T-helper 1 cell treated with Interleukin-12 subunit alpha and Interleukin-12 subunit beta and Interleukin-4 antibody, amounts not matched to agents 30 μg/mL and 1 μg/mL, for 36 hours (primary cell): ENCODE results near the gene STK24.

Experiments
- H3K27ac Mint-ChIP-seq: one replicate; pipeline ENCODE4 v1.8.0; 2021; ENCODE audit warnings: mild to moderate bottlenecking, mixed read lengths
- H3K27me3 Mint-ChIP-seq: one replicate; pipeline ENCODE4 v1.8.0; 2021; ENCODE audit warnings: low read depth, mixed read lengths
- H3K36me3 Mint-ChIP-seq: one replicate; pipeline ENCODE4 v1.8.0; 2021; ENCODE audit warnings: low read depth, mixed read lengths
- H3K4me1 Mint-ChIP-seq: one replicate; pipeline ENCODE4 v1.8.0; 2021; ENCODE audit warnings: low read depth, mixed read lengths
- H3K4me3 Mint-ChIP-seq: one replicate; pipeline ENCODE4 v1.8.0; 2021; ENCODE audit warnings: mild to moderate bottlenecking, moderate library complexity, mixed read lengths
- H3K9me3 Mint-ChIP-seq: one replicate; pipeline ENCODE4 v1.8.0; 2021; ENCODE audit warnings: mixed read lengths

STK24 gene

DNA sequence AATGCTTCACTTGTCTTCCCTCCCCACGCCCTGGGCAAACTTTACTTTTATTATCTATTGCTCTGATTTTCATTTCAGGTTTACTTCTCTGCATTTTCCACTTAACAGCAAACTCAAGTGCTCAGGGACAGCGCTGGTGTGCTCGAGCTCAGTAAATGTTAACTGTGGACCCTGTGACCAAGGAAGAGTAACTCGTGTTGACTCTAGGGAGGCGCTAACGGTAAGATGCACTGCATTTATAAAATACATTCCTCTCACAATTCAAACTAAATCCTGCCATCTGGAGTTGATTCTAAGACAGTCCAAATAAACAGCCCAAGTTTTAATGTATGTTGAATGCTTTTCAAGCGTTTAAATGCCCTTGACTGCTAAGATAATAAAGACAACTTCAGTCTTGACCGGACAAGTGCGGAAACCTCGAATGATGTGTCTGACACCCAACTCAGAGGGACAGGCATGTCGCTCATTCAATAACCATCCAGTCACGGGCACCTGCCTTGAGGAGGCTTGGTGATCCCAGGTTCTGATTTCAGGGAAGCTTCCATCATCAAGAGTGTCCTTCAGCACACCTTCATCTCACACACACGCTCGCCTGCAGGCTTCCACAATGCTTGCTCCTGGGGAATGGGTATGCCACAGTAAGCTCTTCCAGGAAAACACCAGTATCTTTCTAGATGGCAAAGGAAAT is 93.2 kb downstream of the STK24 start:
- Mint-ChIP-seq H3K27ac (peak overlapping the region; percentile 6), H3K4me1 (peaks cover 54% of the 10 kb centered on the region), H3K36me3 (peaks cover 19% of the 10 kb centered on the region), H3K9me3 (no peaks in the 10 kb centered on the region), H3K27me3 (no peaks in the 10 kb centered on the region), H3K4me3 (no peak overlapping the region)

DNA sequence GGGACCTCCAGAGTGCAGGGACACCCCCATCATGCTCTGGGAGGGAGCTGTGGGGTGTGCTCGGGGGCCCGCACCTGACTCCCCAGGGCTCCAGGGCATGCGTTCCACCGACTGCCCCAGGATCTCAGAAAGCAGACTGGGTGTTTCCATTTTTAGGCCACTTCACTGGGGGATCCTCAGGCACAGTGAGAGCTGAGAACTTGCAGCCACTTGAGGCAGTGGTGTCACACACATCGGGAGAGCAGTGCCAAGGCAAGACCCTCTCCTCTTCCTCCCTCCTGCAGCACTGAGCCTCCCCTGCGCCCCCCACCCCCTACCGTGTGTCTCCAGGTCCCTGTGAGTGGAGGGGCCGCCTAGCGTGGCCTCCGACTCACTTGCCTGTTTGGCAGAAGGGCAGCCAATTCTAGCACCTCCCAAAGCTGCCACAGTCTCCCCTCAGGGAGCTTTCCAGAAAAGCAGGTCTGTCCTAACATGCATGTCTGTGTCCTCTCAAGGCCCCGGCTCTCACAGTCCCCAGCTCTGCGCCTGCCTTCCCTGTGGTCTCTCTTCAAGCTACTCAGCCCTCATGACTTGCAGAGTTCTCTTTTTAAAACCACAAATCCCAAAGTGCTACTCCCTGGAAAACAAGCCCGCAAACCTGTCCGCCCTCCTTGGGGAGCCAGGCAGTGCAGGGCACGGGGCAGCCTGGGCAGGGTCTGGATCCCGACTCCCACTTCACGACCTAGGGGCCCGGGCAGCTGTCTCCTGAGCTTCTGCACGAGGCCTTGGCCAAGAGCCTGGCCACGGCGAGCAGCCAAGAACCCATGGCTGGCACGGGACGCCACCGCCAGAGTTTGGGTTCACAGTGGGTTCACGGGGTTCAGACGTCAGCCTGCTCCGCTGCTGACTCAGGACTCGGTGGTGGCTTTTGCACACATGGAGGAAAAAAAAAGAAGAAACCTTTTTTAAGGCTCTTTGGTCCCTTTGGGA is 94.1 kb downstream of the STK24 start:
- Mint-ChIP-seq H3K4me3 (no peak overlapping the region), H3K27ac (no peak overlapping the region), H3K27me3 (no peaks in the 10 kb centered on the region), H3K9me3 (no peaks in the 10 kb centered on the region), H3K36me3 (peaks cover 24% of the 10 kb centered on the region), H3K4me1 (peaks cover 60% of the 10 kb centered on the region)

DNA sequence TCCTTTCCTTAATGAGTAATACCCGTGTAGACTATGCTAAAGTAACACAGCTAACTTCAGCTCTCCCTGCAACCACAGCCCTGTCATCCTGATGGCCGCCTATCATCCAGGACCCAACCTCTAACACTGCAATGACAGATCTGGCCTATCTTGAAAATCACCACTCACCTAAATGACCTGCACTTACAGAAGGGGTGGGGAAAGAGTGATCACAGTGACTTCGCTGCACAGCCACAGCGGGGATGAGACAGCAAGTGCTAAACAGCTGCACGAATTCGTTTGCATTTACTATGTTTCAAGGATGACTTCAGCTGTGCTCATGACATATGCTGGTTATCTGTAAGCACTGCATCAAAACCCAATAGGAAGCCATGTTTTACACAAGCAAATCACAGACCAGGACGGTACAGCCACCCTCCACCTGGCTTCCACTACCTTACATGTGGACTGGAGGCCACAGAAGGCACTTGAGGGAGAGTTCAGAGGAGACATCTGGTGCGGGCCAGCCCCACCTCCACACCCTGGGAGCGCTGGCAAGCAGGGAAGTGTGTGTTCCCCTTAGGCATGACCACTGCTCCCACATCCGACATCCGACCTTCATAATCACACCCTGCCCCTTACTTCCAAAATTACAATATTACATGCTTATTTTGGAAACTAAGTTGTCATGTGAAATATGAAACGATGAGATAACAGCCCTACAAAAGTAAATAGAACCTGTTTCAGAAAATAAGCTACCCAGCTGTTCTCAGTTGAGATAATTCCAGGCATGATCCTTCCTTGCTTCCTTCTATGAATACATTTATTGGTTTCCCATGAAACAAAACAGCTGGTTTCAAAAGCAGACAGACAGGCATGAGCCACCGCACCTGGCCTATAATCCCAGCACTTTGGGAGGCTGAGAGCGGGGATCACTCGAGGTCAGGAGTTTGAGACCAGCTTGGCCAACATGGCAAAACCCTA is 95.7 kb downstream of the STK24 start:
- Mint-ChIP-seq H3K27me3 (no peaks in the 10 kb centered on the region), H3K4me3 (peak overlapping the region; percentile 16), H3K4me1 (peaks cover 63% of the 10 kb centered on the region), H3K36me3 (peaks cover 28% of the 10 kb centered on the region), H3K9me3 (no peaks in the 10 kb centered on the region), H3K27ac (peak overlapping the region; percentile 43)

DNA sequence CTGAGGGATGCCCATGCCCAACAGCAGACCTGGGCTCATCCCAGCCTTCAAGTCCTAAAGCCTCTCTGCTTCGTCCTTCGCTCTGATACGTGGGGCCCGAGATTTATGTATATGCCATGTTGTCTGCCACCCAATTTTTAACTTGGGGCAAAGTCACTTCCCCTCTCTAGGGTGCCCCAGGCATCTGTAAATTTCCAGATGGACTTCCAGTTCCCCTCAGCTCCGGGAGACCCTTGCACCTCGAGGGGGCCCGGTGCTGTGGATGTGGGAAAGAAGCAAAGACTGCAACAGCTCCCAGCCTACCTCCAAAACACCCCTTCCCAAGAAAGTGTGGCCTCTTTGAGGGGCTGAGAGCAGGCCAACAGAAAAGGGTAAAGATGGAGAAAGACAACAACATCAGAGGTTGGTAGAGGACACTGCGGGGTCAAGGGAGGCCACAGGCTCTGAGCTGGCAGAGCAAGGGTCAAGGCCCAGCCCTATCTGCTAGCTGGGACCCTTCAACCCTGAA is 97.4 kb downstream of the STK24 start:
- peaks cover 25% of the 10 kb centered on the region for H3K36me3 Mint-ChIP-seq
- H3K4me1 Mint-ChIP-seq, result peaks cover 57% of the 10 kb centered on the region
- H3K27me3 Mint-ChIP-seq, result no peaks in the 10 kb centered on the region
- no peak overlapping the region for H3K27ac Mint-ChIP-seq
- H3K4me3 Mint-ChIP-seq, result no peak overlapping the region
- H3K9me3 Mint-ChIP-seq, result no peaks in the 10 kb centered on the region

DNA sequence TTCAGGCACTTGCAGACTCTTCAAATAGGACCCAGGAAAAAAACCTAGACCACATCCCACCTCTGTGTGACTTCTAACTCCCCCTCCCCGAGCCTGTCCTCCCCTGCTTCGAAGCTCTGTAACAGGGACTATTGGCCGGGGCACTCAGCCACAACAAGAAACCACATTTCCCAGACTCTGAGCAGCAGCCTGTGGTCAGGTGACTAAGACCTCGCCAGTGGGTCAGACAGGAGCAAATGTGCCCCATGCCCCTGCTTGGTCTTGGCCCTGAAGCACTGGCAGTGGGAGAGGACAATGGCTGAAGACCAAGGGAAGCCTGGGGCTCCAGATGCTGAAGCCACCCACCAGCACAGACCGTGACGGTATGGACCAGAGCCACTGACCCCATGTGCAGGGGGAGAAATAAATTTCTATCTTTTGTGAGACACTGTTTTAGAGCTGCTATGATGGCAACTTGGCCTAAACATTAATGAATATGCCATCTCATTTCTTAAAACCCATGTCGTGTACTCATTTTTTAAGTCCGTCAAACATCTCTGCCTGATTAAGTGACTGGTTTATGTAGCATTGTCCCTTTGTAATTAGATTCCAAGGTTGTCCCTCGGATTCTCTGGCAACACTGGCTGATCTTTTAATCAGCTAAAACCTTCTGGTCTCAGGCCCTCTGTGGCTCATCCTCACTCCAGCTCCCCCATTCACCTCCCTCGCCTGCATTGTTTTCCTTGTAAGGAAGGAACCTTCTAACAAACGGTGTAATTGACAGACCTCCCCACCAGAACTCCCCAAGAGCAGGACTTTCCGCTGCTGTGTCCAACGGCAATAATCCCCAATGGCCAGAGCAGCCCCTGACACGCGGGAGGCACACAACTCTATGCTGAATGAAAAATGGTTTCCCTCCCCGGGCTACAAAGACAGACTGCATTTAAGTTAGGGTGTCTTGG is 98.4 kb downstream of the STK24 start:
- Mint-ChIP-seq H3K4me3 (peak overlapping the region; percentile 63), H3K36me3 (peaks cover 35% of the 10 kb centered on the region), H3K27ac (peak overlapping the region; percentile 71), H3K27me3 (no peaks in the 10 kb centered on the region), H3K9me3 (no peaks in the 10 kb centered on the region), H3K4me1 (peaks cover 53% of the 10 kb centered on the region)

DNA sequence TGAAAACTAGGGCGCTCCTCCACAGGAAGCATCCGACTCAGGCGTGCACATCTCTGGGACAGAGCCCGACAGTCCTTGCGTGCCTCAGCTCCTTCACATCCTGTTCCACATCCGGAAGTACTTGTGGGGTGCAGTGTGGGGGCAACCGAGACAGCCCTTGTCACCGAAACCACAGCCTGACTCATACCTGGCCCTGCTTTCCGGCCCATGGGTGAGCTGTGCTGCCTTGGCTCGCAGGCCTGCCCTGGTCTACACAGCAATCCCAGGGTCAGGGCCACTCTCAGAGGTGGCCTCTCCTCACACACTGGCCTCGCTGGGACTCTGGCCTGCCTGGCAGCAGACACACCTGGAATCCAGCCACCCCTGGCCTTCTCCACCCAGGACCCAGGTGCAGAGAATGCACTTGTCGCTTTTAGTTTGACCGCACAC is 100.4 kb downstream of the STK24 start:
- Mint-ChIP-seq H3K27me3 (no peaks in the 10 kb centered on the region), H3K9me3 (peaks cover 4% of the 10 kb centered on the region), H3K4me1 (peaks cover 63% of the 10 kb centered on the region), H3K27ac (peak overlapping the region; percentile 86), H3K4me3 (peak overlapping the region; percentile 77), H3K36me3 (peaks cover 50% of the 10 kb centered on the region)

DNA sequence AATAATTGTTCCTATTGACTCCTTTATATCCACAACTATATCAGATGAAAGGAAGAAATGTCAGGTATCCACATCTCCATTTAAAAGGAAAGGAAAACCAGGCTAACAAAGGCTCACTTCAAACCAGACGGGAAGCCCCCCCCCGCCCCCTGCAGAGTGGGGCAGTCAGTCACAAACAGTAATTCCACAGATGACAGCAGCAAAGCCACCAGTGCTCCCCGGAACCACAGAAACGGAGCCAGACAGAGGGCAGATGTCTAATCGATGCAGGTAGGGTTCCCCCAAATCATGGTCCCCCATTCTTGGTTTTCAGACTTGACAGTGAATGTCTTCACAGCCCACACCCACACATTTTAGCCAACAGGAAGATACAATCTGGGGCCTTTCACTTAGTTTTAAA is 100.8 kb downstream of the STK24 start:
- Mint-ChIP-seq H3K36me3 (peaks cover 51% of the 10 kb centered on the region), H3K27ac (peak overlapping the region; percentile 86), H3K9me3 (peaks cover 4% of the 10 kb centered on the region), H3K4me3 (peak overlapping the region; percentile 77), H3K27me3 (no peaks in the 10 kb centered on the region), H3K4me1 (peaks cover 62% of the 10 kb centered on the region)

DNA sequence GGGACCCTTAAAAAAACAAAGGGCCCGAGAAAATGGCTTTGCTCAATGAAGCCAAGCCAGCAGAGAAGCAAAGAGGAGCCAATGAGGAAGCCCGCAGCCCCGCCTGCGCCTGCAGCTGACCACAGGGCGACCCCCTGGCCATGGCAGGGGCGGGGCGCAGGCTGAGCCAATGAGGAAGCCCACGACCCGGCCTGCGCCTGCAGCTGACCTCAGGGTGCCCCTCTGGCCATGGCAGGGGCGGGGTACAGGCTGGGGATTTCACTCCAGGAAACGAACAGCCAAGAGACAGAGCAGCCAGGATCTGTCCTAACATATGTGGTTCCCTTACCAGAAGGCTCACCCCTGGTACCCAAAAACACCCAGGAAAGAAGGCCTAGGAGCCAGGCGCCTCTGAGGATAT is 101.4 kb downstream of the STK24 start:
- H3K27ac Mint-ChIP-seq, result no peak overlapping the region
- peaks cover 57% of the 10 kb centered on the region for H3K4me1 Mint-ChIP-seq
- peaks cover 49% of the 10 kb centered on the region for H3K36me3 Mint-ChIP-seq
- peaks cover 4% of the 10 kb centered on the region for H3K9me3 Mint-ChIP-seq
- H3K27me3 Mint-ChIP-seq, result no peaks in the 10 kb centered on the region
- no peak overlapping the region for H3K4me3 Mint-ChIP-seq

DNA sequence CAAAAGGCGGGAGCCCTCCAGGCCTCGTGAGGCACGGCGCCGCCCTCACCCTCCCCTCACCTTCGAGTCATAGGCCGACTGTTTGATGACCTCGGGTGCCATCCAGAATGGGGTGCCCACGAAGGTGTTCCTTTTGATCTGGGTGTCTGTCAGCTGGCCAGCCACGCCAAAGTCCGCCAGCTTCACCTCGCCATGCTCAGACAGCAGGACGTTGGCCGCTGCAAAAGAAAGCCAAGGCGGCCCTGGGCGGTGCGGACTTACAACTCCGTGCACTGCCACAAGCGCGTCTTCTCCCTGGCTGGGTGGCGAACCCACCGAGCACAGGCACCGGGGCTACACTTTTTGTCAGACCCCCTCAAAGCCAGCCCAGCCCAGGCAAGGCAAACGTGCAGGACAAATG is 102.1 kb downstream of the STK24 start:
- Mint-ChIP-seq H3K36me3 (peaks cover 49% of the 10 kb centered on the region), H3K27me3 (no peaks in the 10 kb centered on the region), H3K27ac (no peak overlapping the region), H3K4me3 (no peak overlapping the region), H3K9me3 (peaks cover 4% of the 10 kb centered on the region), H3K4me1 (peaks cover 57% of the 10 kb centered on the region)

DNA sequence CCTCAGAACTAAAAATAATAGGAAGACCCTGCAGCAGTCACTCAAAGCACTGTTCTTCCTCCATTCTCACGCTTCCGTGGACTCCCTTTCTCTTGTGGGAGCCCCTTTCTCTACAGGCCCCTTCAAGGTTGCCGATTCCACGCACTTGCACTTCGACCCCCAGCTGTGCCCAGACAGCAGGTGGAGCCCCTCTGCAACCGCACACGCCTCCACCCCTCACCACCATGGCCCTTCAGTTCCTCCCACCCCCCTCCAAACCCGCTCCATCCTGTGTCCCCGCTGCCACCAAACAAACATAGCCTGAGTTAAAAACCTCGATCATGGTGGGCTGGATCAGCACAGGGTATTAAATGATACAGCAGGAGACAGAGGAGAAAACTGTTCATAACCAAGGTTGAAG is 102.6 kb downstream of the STK24 start:
- H3K27me3 Mint-ChIP-seq, result no peaks in the 10 kb centered on the region
- no peak overlapping the region for H3K4me3 Mint-ChIP-seq
- peaks cover 53% of the 10 kb centered on the region for H3K4me1 Mint-ChIP-seq
- H3K27ac Mint-ChIP-seq, result peak overlapping the region; percentile 26
- peaks cover 4% of the 10 kb centered on the region for H3K9me3 Mint-ChIP-seq
- peaks cover 47% of the 10 kb centered on the region for H3K36me3 Mint-ChIP-seq

DNA sequence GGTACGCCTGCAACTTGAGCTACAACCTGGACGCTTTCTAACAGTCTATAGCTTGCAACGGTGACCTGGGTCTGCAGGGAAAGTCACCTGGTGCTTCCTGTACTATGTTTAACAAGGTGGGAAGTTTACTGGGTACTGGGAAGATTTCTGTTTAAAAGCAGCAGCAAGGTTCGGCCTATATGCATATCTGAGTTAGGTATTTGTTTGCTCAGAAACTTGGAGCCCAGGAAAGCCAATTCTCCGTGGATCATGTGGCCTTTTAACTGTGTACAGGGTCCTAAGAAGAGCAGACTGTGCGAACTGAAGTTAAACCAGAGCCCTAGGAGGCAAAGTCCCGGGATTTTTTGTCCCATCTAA is 103.1 kb downstream of the STK24 start:
- H3K4me3 Mint-ChIP-seq, result no peak overlapping the region
- H3K27me3 Mint-ChIP-seq, result no peaks in the 10 kb centered on the region
- H3K4me1 Mint-ChIP-seq, result peaks cover 50% of the 10 kb centered on the region
- peaks cover 45% of the 10 kb centered on the region for H3K36me3 Mint-ChIP-seq
- peak overlapping the region; percentile 62 for H3K27ac Mint-ChIP-seq
- H3K9me3 Mint-ChIP-seq, result peaks cover 4% of the 10 kb centered on the region

DNA sequence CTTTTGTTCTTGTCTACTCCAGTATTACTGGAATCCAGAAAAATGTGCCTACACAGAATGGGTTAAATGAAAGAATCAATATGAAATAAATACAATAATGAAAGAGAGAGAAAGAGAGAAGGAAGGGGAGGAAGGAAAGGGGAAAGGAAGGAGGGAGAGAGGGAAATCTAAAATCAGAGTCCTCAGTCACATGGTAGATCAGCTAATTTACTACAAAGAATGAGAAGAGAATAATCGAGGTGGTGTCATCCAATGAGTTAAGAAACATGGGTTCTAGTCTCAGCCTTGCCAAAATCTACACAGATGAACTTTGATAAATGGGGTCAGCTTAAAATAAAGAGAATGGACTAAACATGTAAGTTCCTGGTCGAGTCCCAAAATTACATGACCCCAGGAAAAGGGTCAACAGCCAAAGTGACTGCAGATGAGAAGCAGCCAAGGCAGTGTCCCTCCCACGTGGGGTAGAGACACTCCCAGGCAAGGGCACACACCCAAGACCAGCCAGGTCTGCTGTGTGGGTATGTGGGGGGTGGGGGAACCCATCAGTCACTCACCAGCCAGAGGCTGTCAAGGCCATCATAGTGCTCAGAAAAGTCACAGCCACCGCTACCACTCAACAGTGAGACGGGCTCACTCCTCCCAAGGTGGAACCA is 103.6 kb downstream of the STK24 start:
- peaks cover 43% of the 10 kb centered on the region for H3K36me3 Mint-ChIP-seq
- no peak overlapping the region for H3K4me3 Mint-ChIP-seq
- H3K27me3 Mint-ChIP-seq, result no peaks in the 10 kb centered on the region
- peak overlapping the region; percentile 82 for H3K27ac Mint-ChIP-seq
- H3K9me3 Mint-ChIP-seq, result peaks cover 4% of the 10 kb centered on the region
- peaks cover 46% of the 10 kb centered on the region for H3K4me1 Mint-ChIP-seq

DNA sequence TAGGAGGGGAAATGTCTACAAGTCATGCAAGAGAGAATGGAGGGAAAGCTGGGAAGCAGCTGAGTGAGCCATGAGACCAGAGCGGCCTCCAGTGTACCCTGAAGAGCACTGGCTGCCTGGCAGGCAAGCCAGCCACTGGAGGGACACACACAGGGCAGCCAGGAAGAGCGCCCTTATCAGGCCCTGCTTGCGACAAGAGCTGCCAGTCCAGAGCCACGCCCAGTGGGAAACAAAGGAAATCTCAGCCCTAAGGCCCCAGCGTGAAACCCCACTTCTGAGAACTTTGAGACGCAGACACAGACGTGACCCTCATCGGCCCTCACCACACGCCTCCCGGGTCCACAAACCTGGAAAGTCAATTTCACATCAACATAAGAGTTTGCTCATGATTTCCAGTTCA is 105.0 kb downstream of the STK24 start:
- Mint-ChIP-seq H3K27ac (peak overlapping the region; percentile 36), H3K4me1 (peaks cover 34% of the 10 kb centered on the region), H3K27me3 (no peaks in the 10 kb centered on the region), H3K4me3 (no peak overlapping the region), H3K36me3 (peaks cover 36% of the 10 kb centered on the region), H3K9me3 (peaks cover 4% of the 10 kb centered on the region)
